Transverse colon (tissue), 4 donors: Measurements from ENCODE around the gene CLEC4A.

Source experiments
- CTCF ChIP-seq, 5 experiments: fragments of 200-600 bp in 3 of 5; fragments of 450-650 bp in 2 of 5; sonication (generic) in 3 of 5; IDR thresholded peaks; 1 replicate in 2 of 5; 2 replicates in 3 of 5; pipeline ENCODE4 v1.5.1; 2016 to 2017; ENCODE audit warnings: antibody characterized with exemption in 5 of 5, inconsistent platforms in 3 of 5, mild to moderate bottlenecking in 2 of 5, moderate library complexity in 1 of 5
- EP300 ChIP-seq: sonication (generic); formaldehyde crosslinking; IDR thresholded peaks from one replicate; pipeline ENCODE4 v1.6.1; 2017; ENCODE audit warnings: antibody characterized with exemption, low read depth
- POLR2A ChIP-seq: fragments of 450-650 bp; IDR thresholded peaks from one replicate; pipeline ENCODE4 v1.6.1; 2016; ENCODE audit warnings: antibody characterized with exemption, mild to moderate bottlenecking, moderate library complexity
- POLR2AphosphoS5 ChIP-seq, 3 donors: sonication (generic); formaldehyde crosslinking; IDR thresholded peaks; one replicate each; pipeline ENCODE4 v1.6.1; 2016; ENCODE audit warnings: antibody characterized with exemption in 3 of 3

GRCh38 chr12:8156845-8157244, 33.4 kb downstream of the CLEC4A start, which contains the start of gene ZNF705A:
- no peak for TF ChIP-seq POLR2AphosphoS5 (IDR thresholded peaks at IDR 0.05)
- TF ChIP-seq POLR2A, result no peak
- no peak for TF ChIP-seq CTCF (IDR thresholded peaks at IDR 0.05)
- TF ChIP-seq EP300, result no peak
